DOHH2 (cell line): Measurements from ENCODE around the gene TGM6.

Experiments
- CTCF ChIP-seq: fragments of 200-600 bp; sonication (generic); IDR thresholded peaks from one replicate; pipeline ENCODE4 v1.5.1; 2014; ENCODE audit warnings: antibody characterized with exemption, mild to moderate bottlenecking, low read depth, low read length; ENCODE audit not compliant: poor library complexity, severe bottlenecking
- EZH2phosphoT487 ChIP-seq: fragments of 200-600 bp; sonication (generic); IDR thresholded peaks from 2 replicates; pipeline ENCODE4 v1.6.1; 2017; ENCODE audit warnings: borderline replicate concordance, mild to moderate bottlenecking, antibody characterized with exemption, low read length, moderate library complexity, mixed read lengths

GRCh38 chr20:2365091-2365490 is 15.6 kb upstream of the TGM6 start:
- TF ChIP-seq CTCF (no peak), EZH2phosphoT487 (no peak)
